ENCODE measurements around the gene IL1F10.
"Not testable (repeated sequence)": the region's sequence is repeated elsewhere in the genome, so short reads cannot be mapped to it uniquely, and the experiment has no call there.

The IL1F10 gene

DNA sequence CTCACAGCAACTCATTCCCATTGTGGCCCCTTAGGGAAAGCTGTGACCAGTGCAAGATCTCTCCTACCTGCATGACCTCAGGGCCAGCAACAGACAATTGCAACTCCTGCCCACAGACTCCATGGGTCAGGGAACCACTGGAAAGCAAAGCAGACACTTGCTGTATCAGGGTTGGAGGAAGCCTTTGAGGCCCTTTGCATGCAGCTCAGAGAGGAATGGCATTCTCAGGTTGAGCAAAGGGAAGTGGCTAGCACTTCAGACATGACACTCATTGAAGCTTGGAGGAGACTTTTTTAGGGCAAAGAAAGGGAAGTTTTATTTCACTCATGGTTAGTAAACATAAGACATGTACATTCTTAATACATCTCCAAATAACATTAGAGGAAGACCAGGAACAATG is 22.1 kb downstream of the IL1F10 start:
- no peak for TF ChIP-seq CTCF (IDR thresholded peaks at IDR 0.05; ENCODE audit: low read depth, low read length)
- DNase-seq (ENCODE audit: extremely low read depth, low read depth), result no peak

DNA sequence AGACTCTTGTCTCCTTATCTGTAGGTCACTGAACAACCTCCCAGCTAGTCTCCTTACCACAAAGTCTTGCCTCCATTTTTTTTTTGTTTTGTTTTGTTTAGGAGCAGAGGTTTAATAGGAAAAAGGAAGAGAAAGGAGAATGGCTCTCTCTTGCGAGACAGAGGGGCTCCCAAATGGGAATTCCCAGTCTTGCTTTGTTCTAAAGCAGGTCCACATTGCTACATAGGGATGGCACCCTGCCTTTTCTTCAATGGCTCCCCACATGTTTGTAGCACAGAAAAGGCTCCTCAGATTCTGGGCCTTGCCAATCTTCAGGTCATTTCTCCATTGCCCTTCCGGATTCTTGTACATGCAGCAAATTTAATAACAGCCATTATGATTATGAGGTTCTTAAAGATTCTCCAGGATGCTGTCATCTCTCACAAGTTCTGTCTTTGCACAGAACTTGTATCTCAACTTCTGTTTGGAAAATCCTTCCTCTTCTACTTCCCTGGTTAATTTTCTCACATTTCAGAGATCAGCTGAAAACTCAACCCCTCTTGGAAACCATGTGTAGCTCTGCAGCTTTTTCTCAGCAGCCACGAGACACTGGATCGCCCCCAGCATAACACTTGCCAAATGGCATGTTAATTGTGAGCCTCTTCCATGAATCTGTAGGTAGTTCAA is 23.6 kb downstream of the IL1F10 start:
- no peak for TF ChIP-seq CTCF (IDR thresholded peaks at IDR 0.05; ENCODE audit: low read depth, low read length)

DNA sequence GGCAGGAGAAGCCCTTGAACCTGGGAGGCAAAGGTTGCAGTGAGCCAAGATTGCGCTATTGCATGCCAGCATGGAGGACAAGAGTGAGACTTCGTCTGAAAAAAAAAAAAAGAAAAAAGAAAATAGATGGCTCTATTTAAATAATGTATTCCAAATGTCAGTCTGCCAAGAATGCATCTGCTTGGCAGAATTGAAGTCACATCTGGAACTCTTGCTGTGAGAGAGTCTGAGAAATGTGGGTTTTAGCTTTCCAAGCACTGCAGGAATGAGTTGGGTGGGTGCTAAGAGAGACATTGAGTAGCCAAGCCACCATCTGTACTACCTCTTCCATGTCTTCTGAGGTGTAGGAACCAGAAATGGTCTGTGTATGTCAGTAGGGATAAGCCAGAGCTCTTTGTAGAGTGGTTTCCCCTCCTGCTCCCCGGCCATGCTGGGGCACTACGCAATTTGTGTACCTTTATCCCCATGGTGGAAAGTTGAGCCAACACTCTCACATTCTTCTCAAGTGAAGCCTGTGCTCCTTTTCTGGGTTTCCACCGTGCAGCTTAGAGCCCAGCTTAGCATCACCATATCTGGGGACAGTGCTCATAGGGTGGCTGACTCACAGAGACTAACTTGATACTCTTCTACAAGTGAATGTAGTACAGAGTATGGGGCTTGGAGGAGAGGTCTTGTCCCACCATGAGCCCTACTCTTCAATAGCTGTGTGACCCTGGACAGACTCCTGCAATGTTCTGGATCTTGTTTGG is 25.3 kb downstream of the IL1F10 start:
- no peak for TF ChIP-seq CTCF (IDR thresholded peaks at IDR 0.05; ENCODE audit: low read depth, low read length)
- no peak for DNase-seq (ENCODE audit: extremely low read depth, low read depth)

More for the DNA sequence above, 23.6 kb downstream of the IL1F10 start:
- no peak for DNase-seq (ENCODE audit: extremely low read depth, low read depth)

- no peak for TF ChIP-seq CTCF (IDR thresholded peaks at IDR 0.05; ENCODE audit: low read depth, low read length)
- no peak for DNase-seq (ENCODE audit: extremely low read depth, low read depth)
Observed at GRCh38 chr2:113093613-113093977, 25.8 kb downstream of the IL1F10 start.

GRCh38 chr2:113096306-113096705 is 28.5 kb downstream of the IL1F10 start:
- not testable (repeated sequence) for DNase-seq (ENCODE audit: extremely low read depth, low read depth)

GRCh38 chr2:113096842-113097618 is 29.3 kb downstream of the IL1F10 start:
- not testable (repeated sequence) for DNase-seq (ENCODE audit: extremely low read depth, low read depth)

DNA sequence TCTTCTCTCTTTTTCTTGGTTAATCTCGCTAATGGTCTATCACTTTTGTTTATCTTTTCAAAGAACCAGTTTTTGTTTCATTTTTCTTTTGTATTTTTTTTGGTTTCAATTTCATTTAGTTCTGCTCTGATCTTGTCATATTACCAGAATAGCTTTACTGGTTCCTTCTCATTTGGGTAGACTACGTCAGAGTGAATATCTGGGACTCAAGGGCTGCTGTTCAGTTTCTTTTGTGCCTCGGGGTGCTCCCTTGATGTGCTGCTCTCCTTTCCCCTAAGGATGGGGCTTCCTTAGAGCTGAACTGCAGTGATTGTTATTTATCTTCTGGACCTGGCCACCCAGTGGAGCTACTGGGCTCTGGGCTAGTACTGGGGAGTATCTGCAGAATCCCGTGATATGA is 30.3 kb downstream of the IL1F10 start:
- no peak for DNase-seq (ENCODE audit: extremely low read depth, low read depth)
- no peak for TF ChIP-seq CTCF (IDR thresholded peaks at IDR 0.05; ENCODE audit: low read depth, low read length)

- no peak for DNase-seq (ENCODE audit: extremely low read depth, low read depth)
- no peak for TF ChIP-seq CTCF (IDR thresholded peaks at IDR 0.05; ENCODE audit: low read depth, low read length)
Observed at GRCh38 chr2:113098532-113098931, 30.8 kb downstream of the IL1F10 start.

Measured in AG09319 (cell line).